Activated naive CD4-positive, alpha-beta T cell treated with anti-CD3 and anti-CD28 coated beads for 36 hours (primary cell): ENCODE data around the gene PPP2R1B. TPM values are rescaled to one million over a fixed set of nuclear protein-coding genes. Genes with fewer than 3 reads are reported as not detected.
"Not testable (repeated sequence)": the region's sequence is repeated elsewhere in the genome, so short reads cannot be mapped to it uniquely, and the experiment has no call there.

Source experiments
- CTCF ChIA-PET: fragments of 350-600 bp; sonication (Branson Sonifier 250); formaldehyde crosslinking; loops from one replicate; lab custom pipeline; 2021; ENCODE audit warnings: antibody characterized with exemption; lab: Charles Lee
- DNase-seq: peaks from one replicate; pipeline ENCODE4 v3.0.0-alpha.2; 2020
- H3K27ac Mint-ChIP-seq: one replicate; pipeline ENCODE4 v1.8.0; 2021; ENCODE audit warnings: mild to moderate bottlenecking, mixed read lengths
- H3K27me3 Mint-ChIP-seq: one replicate; pipeline ENCODE4 v1.8.0; 2021; ENCODE audit warnings: low read depth, mixed read lengths
- H3K36me3 Mint-ChIP-seq: one replicate; pipeline ENCODE4 v1.8.0; 2021; ENCODE audit warnings: low read depth, mixed read lengths
- H3K4me1 Mint-ChIP-seq: one replicate; pipeline ENCODE4 v1.8.0; 2021; ENCODE audit warnings: low read depth, mixed read lengths
- H3K4me3 Mint-ChIP-seq: one replicate; pipeline ENCODE4 v1.8.0; 2021; ENCODE audit warnings: mild to moderate bottlenecking, moderate library complexity, mixed read lengths
- H3K9me3 Mint-ChIP-seq: one replicate; pipeline ENCODE4 v1.8.0; 2021; ENCODE audit warnings: mixed read lengths
- intact Hi-C: fragments of 100-400 bp; cut with micrococcal nuclease; formaldehyde crosslinking; loops from one replicate; pipeline ENCODE4 v1.15.1; 2023
- total RNA-seq, 2 experiments: library from RNA; stranded (reverse); gene quantifications; one replicate each; pipeline ENCODE4 v1.2.3, GENCODE V29; 2021

PPP2R1B gene
- total RNA-seq, 2 experiments from 2014 or later, result 36.7 to 43.8 TPM

GRCh38 chr11:111717660-111718059 is 48.5 kb downstream of the PPP2R1B start:
- H3K27me3 Mint-ChIP-seq, intact Hi-C loops, H3K4me3 Mint-ChIP-seq, DNase-seq, H3K9me3 Mint-ChIP-seq, H3K27ac Mint-ChIP-seq, H3K4me1 Mint-ChIP-seq: not testable (repeated sequence)
- CTCF ChIA-PET, result interaction anchor here (0.8 to 1.3 kb wide), 2 partner anchors 152 to 294 kb away, joined by 3 to 6 read pairs; no protein-coding TSS in a partner anchor
- peaks cover 16% of the 10 kb centered on the region for H3K36me3 Mint-ChIP-seq

- no peaks in the 10 kb centered on the region for H3K4me1 Mint-ChIP-seq
- intact Hi-C loops, result no loop called here
- H3K4me3 Mint-ChIP-seq, result no peak overlapping the region
- peaks cover 15% of the 10 kb centered on the region for H3K36me3 Mint-ChIP-seq
- no peak for DNase-seq
- CTCF ChIA-PET, result interaction anchor here (0.7 kb wide), 2 partner anchors 50 to 351 kb away, joined by 3 to 5 read pairs; no protein-coding TSS in a partner anchor
- no peaks in the 10 kb centered on the region for H3K9me3 Mint-ChIP-seq
- H3K27me3 Mint-ChIP-seq, result no peaks in the 10 kb centered on the region
- no peak overlapping the region for H3K27ac Mint-ChIP-seq
Measured at GRCh38 chr11:111715142-111715816, 50.9 kb downstream of the PPP2R1B start.

- peaks cover 14% of the 10 kb centered on the region for H3K36me3 Mint-ChIP-seq
- H3K4me3 Mint-ChIP-seq, result no peak overlapping the region
- CTCF ChIA-PET, result no interaction called here
- intact Hi-C loops, result no loop called here
- no peak for DNase-seq
- no peaks in the 10 kb centered on the region for H3K27me3 Mint-ChIP-seq
- no peaks in the 10 kb centered on the region for H3K9me3 Mint-ChIP-seq
- no peaks in the 10 kb centered on the region for H3K4me1 Mint-ChIP-seq
- no peak overlapping the region for H3K27ac Mint-ChIP-seq
Measured at GRCh38 chr11:111714522-111714921, 51.7 kb downstream of the PPP2R1B start.

GRCh38 chr11:111707691-111708067 is 58.5 kb downstream of the PPP2R1B start:
- CTCF ChIA-PET, result no interaction called here
- intact Hi-C loops, result no loop called here
- Mint-ChIP-seq H3K9me3 (no peaks in the 10 kb centered on the region), H3K36me3 (peaks cover 12% of the 10 kb centered on the region), H3K4me1 (no peaks in the 10 kb centered on the region), H3K4me3 (no peak overlapping the region), H3K27ac (no peak overlapping the region), H3K27me3 (no peaks in the 10 kb centered on the region)
- no peak for DNase-seq

GRCh38 chr11:111707039-111707690 is 59.0 kb downstream of the PPP2R1B start:
- Mint-ChIP-seq H3K9me3 (no peaks in the 10 kb centered on the region), H3K27ac (no peak overlapping the region), H3K4me1 (no peaks in the 10 kb centered on the region), H3K27me3 (no peaks in the 10 kb centered on the region), H3K4me3 (no peak overlapping the region), H3K36me3 (peaks cover 11% of the 10 kb centered on the region)
- DNase-seq, result no peak
- CTCF ChIA-PET, result no interaction called here
- intact Hi-C loops, result no loop called here

GRCh38 chr11:111703576-111703975 is 62.6 kb downstream of the PPP2R1B start:
- no peak for DNase-seq
- intact Hi-C loops, result no loop called here
- no peaks in the 10 kb centered on the region for H3K9me3 Mint-ChIP-seq
- peaks cover 1% of the 10 kb centered on the region for H3K4me1 Mint-ChIP-seq
- no peak overlapping the region for H3K4me3 Mint-ChIP-seq
- CTCF ChIA-PET, result interaction anchor here (0.8 kb wide), 1 partner anchor 139 kb away, joined by 3 read pairs; no protein-coding TSS in a partner anchor
- no peaks in the 10 kb centered on the region for H3K27me3 Mint-ChIP-seq
- H3K36me3 Mint-ChIP-seq, result peaks cover 11% of the 10 kb centered on the region
- H3K27ac Mint-ChIP-seq, result no peak overlapping the region

GRCh38 chr11:111702623-111703022 is 63.6 kb downstream of the PPP2R1B start:
- Mint-ChIP-seq H3K36me3 (peaks cover 11% of the 10 kb centered on the region), H3K27ac (no peak overlapping the region), H3K9me3 (no peaks in the 10 kb centered on the region), H3K4me3 (no peak overlapping the region), H3K27me3 (no peaks in the 10 kb centered on the region), H3K4me1 (peaks cover 3% of the 10 kb centered on the region)
- intact Hi-C loops, result no loop called here
- no peak for DNase-seq
- CTCF ChIA-PET, result interaction anchor here (0.8 kb wide), 1 partner anchor 138 kb away, joined by 3 read pairs; no protein-coding TSS in a partner anchor

- DNase-seq, result no peak
- Mint-ChIP-seq H3K36me3 (peaks cover 5% of the 10 kb centered on the region), H3K9me3 (no peaks in the 10 kb centered on the region), H3K4me3 (no peak overlapping the region), H3K27me3 (no peaks in the 10 kb centered on the region), H3K27ac (no peak overlapping the region), H3K4me1 (peaks cover 3% of the 10 kb centered on the region)
- intact Hi-C loops, result no loop called here
- CTCF ChIA-PET, result interaction anchor here (1.1 to 1.6 kb wide), 2 partner anchors 77 to 113 kb away, joined by 3 to 7 read pairs; no protein-coding TSS in a partner anchor
Measured at GRCh38 chr11:111700162-111700561, 66.0 kb downstream of the PPP2R1B start.

GRCh38 chr11:111699579-111700156 is 66.5 kb downstream of the PPP2R1B start:
- H3K4me1 Mint-ChIP-seq, result peaks cover 3% of the 10 kb centered on the region
- CTCF ChIA-PET, result interaction anchor here (0.6 to 1.6 kb wide), 4 partner anchors 69 to 321 kb away, joined by 3 to 7 read pairs (median 3); no protein-coding TSS in a partner anchor
- no peaks in the 10 kb centered on the region for H3K9me3 Mint-ChIP-seq

GRCh38 chr11:111698852-111699559 is 67.2 kb downstream of the PPP2R1B start:
- CTCF ChIA-PET, result interaction anchor here (0.6 to 1.6 kb wide), 5 partner anchors 70 to 322 kb away, joined by 3 to 7 read pairs (median 3); no protein-coding TSS in a partner anchor
- no peaks in the 10 kb centered on the region for H3K9me3 Mint-ChIP-seq
- H3K27me3 Mint-ChIP-seq, result no peaks in the 10 kb centered on the region
- no peak overlapping the region for H3K27ac Mint-ChIP-seq
- no peak overlapping the region for H3K4me3 Mint-ChIP-seq
- peaks cover 3% of the 10 kb centered on the region for H3K4me1 Mint-ChIP-seq
- H3K36me3 Mint-ChIP-seq, result peaks cover 1% of the 10 kb centered on the region
- intact Hi-C loops, result no loop called here
- DNase-seq, result peak; percentile 17

More at GRCh38 chr11:111699579-111700156, 66.5 kb downstream of the PPP2R1B start:
- intact Hi-C loops, result no loop called here
- Mint-ChIP-seq H3K36me3 (peaks cover 1% of the 10 kb centered on the region), H3K27me3 (no peaks in the 10 kb centered on the region), H3K27ac (no peak overlapping the region), H3K4me3 (no peak overlapping the region)
- no peak for DNase-seq

- Mint-ChIP-seq H3K4me3 (no peak overlapping the region), H3K4me1 (peaks cover 3% of the 10 kb centered on the region), H3K36me3 (peaks cover 1% of the 10 kb centered on the region), H3K9me3 (no peaks in the 10 kb centered on the region), H3K27me3 (no peaks in the 10 kb centered on the region), H3K27ac (no peak overlapping the region)
- intact Hi-C loops, result no loop called here
- DNase-seq, result no peak
- CTCF ChIA-PET, result interaction anchor here (0.7 to 1.1 kb wide), 3 partner anchors 13 to 1086 kb away, joined by 3 to 4 read pairs (median 4); no protein-coding TSS in a partner anchor
Measured at GRCh38 chr11:111697933-111698371, 68.2 kb downstream of the PPP2R1B start.

- no peak overlapping the region for H3K4me3 Mint-ChIP-seq
- peaks cover 3% of the 10 kb centered on the region for H3K4me1 Mint-ChIP-seq
- intact Hi-C loops, result no loop called here
- no peaks in the 10 kb centered on the region for H3K36me3 Mint-ChIP-seq
- no peaks in the 10 kb centered on the region for H3K9me3 Mint-ChIP-seq
- H3K27me3 Mint-ChIP-seq, result no peaks in the 10 kb centered on the region
- CTCF ChIA-PET, result interaction anchor here (1.1 kb wide), 1 partner anchor 92 kb away, joined by 3 read pairs; no protein-coding TSS in a partner anchor
- DNase-seq, result no peak
- H3K27ac Mint-ChIP-seq, result no peak overlapping the region
Measured at GRCh38 chr11:111696556-111696955, 69.6 kb downstream of the PPP2R1B start.
